GM21825 (cell line): Measurements from ENCODE around the gene MPL.

Experiments
- ATAC-seq: cut with Tn5 transposase; IDR thresholded peaks from one replicate; pipeline ENCODE4 v1.9.1; 2021; ENCODE audit warnings: mild to moderate bottlenecking, moderate library complexity; ENCODE audit not compliant: unreplicated experiment

The MPL gene

GRCh38 chr1:43305926-43306687 is 31.5 kb upstream of the MPL start:
- ATAC-seq, result no peak

- ATAC-seq, result no peak
Measured at GRCh38 chr1:43306688-43307457, 30.7 kb upstream of the MPL start.

- ATAC-seq, result no peak
Measured at GRCh38 chr1:43307458-43308158, 30.0 kb upstream of the MPL start.

- ATAC-seq, result no peak
Measured at GRCh38 chr1:43308635-43309404, 28.8 kb upstream of the MPL start.

GRCh38 chr1:43309405-43310025 is 28.1 kb upstream of the MPL start:
- ATAC-seq, result no peak

- no peak for ATAC-seq
Measured at GRCh38 chr1:43311521-43311920, 26.1 kb upstream of the MPL start.

- no peak for ATAC-seq
Measured at GRCh38 chr1:43312212-43312623, 25.4 kb upstream of the MPL start.

- no peak for ATAC-seq
Measured at GRCh38 chr1:43312663-43313515, 24.7 kb upstream of the MPL start.

GRCh38 chr1:43313771-43314170 is 23.8 kb upstream of the MPL start:
- no peak for ATAC-seq

- ATAC-seq, result no peak
Measured at GRCh38 chr1:43314233-43314632, 23.4 kb upstream of the MPL start.

GRCh38 chr1:43315481-43315880 is 22.1 kb upstream of the MPL start:
- ATAC-seq, result no peak

GRCh38 chr1:43315963-43316737 is 21.5 kb upstream of the MPL start:
- no peak for ATAC-seq

GRCh38 chr1:43316738-43317520 is 20.7 kb upstream of the MPL start:
- ATAC-seq, result no peak

GRCh38 chr1:43317817-43318471 is 19.7 kb upstream of the MPL start:
- ATAC-seq, result no peak

GRCh38 chr1:43318831-43319230 is 18.8 kb upstream of the MPL start:
- no peak for ATAC-seq

- ATAC-seq, result no peak
Measured at GRCh38 chr1:43319288-43319687, 18.3 kb upstream of the MPL start.

- no peak for ATAC-seq
Measured at GRCh38 chr1:43319766-43320165, 17.9 kb upstream of the MPL start.
